MCF 10A (cell line): ENCODE results near the gene ABCC8. TPM values are rescaled to one million over a fixed set of nuclear protein-coding genes. Genes with fewer than 3 reads are reported as not detected.
A peak's percentile ranks its signal among the peaks of the same experiment; 100 is the strongest.

Source experiments
- BruUV-seq: library from RNA; stranded (reverse); fragments of 400-500 nt; replicated peaks from 2 replicates; lab custom pipeline; 2021; lab: Mats Ljungman, UMichigan
- CTCF ChIA-PET: fragments of 300-600 bp; sonication (Branson Sonifier 250); formaldehyde crosslinking; extraction: SDS; loops from one replicate; lab custom pipeline; 2021; ENCODE audit warnings: antibody characterized with exemption, inconsistent platforms; lab: Yijun Ruan, JAX
- POLR2A ChIA-PET: fragments of 300-600, 350-650 bp; sonication (Branson Sonifier 250); formaldehyde crosslinking; extraction: SDS; loops from one replicate; lab custom pipeline; 2020; ENCODE audit warnings: antibody characterized with exemption, inconsistent platforms; lab: Yijun Ruan, JAX
- DNase-seq: peaks from one replicate; pipeline ENCODE4 v3.0.0-alpha.2; 2018; ENCODE audit not compliant: unreplicated experiment
- H3K27ac Mint-ChIP-seq: one replicate; pipeline ENCODE4 v1.8.0; 2022; ENCODE audit warnings: mild to moderate bottlenecking, low read depth, mixed read lengths; ENCODE audit not compliant: unreplicated experiment
- H3K27me3 Mint-ChIP-seq: one replicate; pipeline ENCODE4 v1.8.0; 2022; ENCODE audit warnings: mixed read lengths; ENCODE audit not compliant: insufficient read depth, unreplicated experiment
- H3K36me3 Mint-ChIP-seq: one replicate; pipeline ENCODE4 v1.8.0; 2022; ENCODE audit warnings: mild to moderate bottlenecking, moderate library complexity, mixed read lengths; ENCODE audit not compliant: insufficient read depth, unreplicated experiment
- H3K4me1 Mint-ChIP-seq: one replicate; pipeline ENCODE4 v1.8.0; 2022; ENCODE audit warnings: mixed read lengths; ENCODE audit not compliant: insufficient read depth, unreplicated experiment
- H3K4me3 Mint-ChIP-seq: one replicate; pipeline ENCODE4 v1.8.0; 2022; ENCODE audit warnings: mild to moderate bottlenecking, moderate library complexity, mixed read lengths; ENCODE audit not compliant: unreplicated experiment
- H3K9me3 Mint-ChIP-seq: one replicate; pipeline ENCODE4 v1.8.0; 2022; ENCODE audit warnings: mixed read lengths; ENCODE audit not compliant: unreplicated experiment
- CTCF ChIP-seq: fragments of 200-600 bp; IDR thresholded peaks from one replicate; pipeline ENCODE4 v1.8.0; 2022; ENCODE audit warnings: antibody characterized with exemption, mild to moderate bottlenecking; ENCODE audit not compliant: unreplicated experiment
- intact Hi-C: fragments of 100-400 bp; cut with micrococcal nuclease; formaldehyde crosslinking; loops from 2 replicates; pipeline ENCODE4 v1.14.1; 2022
- total RNA-seq: library from RNA; stranded (reverse); gene quantifications from 2 replicates; pipeline ENCODE4 v1.2.3, GENCODE V29; 2022

Gene ABCC8
- total RNA-seq, 1 experiment from 2014 or later, result not detected

- CTCF ChIA-PET, result interaction anchor here (0.6 to 13.2 kb wide), 6 partner anchors 8 to 215 kb away, joined by 3 to 208 read pairs (median 5); no protein-coding TSS in a partner anchor
Observed at GRCh38 chr11:17514476-17514875, 37.8 kb upstream of the ABCC8 start.

GRCh38 chr11:17513853-17514252 lies 37.2 kb upstream of the ABCC8 start:
- CTCF ChIA-PET, result interaction anchor here (0.6 to 13.2 kb wide), 5 partner anchors 7 to 284 kb away, joined by 3 to 208 read pairs (median 28); no protein-coding TSS in a partner anchor
- Mint-ChIP-seq H3K27me3 (peaks cover 41% of the 10 kb centered on the region), H3K4me3 (no peak overlapping the region), H3K36me3 (peaks cover 5% of the 10 kb centered on the region), H3K9me3 (no peaks in the 10 kb centered on the region), H3K4me1 (peaks cover 5% of the 10 kb centered on the region), H3K27ac (no peak overlapping the region)
- peak; percentile 40 for DNase-seq
- intact Hi-C loops, result no loop called here
- BruUV-seq, result no TSS peak
- POLR2A ChIA-PET, result no interaction called here
- no peak for TF ChIP-seq CTCF

More at GRCh38 chr11:17514476-17514875, 37.8 kb upstream of the ABCC8 start:
- BruUV-seq, result no TSS peak
- H3K36me3 Mint-ChIP-seq, result peaks cover 5% of the 10 kb centered on the region
- peaks cover 5% of the 10 kb centered on the region for H3K4me1 Mint-ChIP-seq
- no peak for DNase-seq
- no peak for TF ChIP-seq CTCF
- peaks cover 35% of the 10 kb centered on the region for H3K27me3 Mint-ChIP-seq
- H3K27ac Mint-ChIP-seq, result no peak overlapping the region
- POLR2A ChIA-PET, result no interaction called here
- intact Hi-C loops, result no loop called here
- H3K4me3 Mint-ChIP-seq, result no peak overlapping the region
- H3K9me3 Mint-ChIP-seq, result no peaks in the 10 kb centered on the region

- peaks cover 5% of the 10 kb centered on the region for H3K4me1 Mint-ChIP-seq
- intact Hi-C loops, result no loop called here
- peaks cover 59% of the 10 kb centered on the region for H3K27me3 Mint-ChIP-seq
- no peak for DNase-seq
- no TSS peak for BruUV-seq
- ChIA-PET CTCF (interaction anchor here (0.6 to 13.2 kb wide), 5 partner anchors 6 to 872 kb away, joined by 3 to 208 read pairs (median 28); no protein-coding TSS in a partner anchor), POLR2A (no interaction called here)
- no peak overlapping the region for H3K27ac Mint-ChIP-seq
- no peak overlapping the region for H3K4me3 Mint-ChIP-seq
- no peak for TF ChIP-seq CTCF
- H3K9me3 Mint-ChIP-seq, result no peaks in the 10 kb centered on the region
- no peaks in the 10 kb centered on the region for H3K36me3 Mint-ChIP-seq
Observed at GRCh38 chr11:17512101-17512500, 35.5 kb upstream of the ABCC8 start.

GRCh38 chr11:17511571-17511970 lies 34.9 kb upstream of the ABCC8 start:
- POLR2A ChIA-PET, result no interaction called here
- Mint-ChIP-seq H3K27ac (no peak overlapping the region), H3K9me3 (no peaks in the 10 kb centered on the region), H3K36me3 (no peaks in the 10 kb centered on the region), H3K4me1 (peaks cover 5% of the 10 kb centered on the region), H3K27me3 (peaks cover 64% of the 10 kb centered on the region), H3K4me3 (no peak overlapping the region)
- BruUV-seq, result no TSS peak
- CTCF ChIA-PET, result interaction anchor here (0.6 to 13.2 kb wide), 4 partner anchors 9 to 482 kb away, joined by 3 to 208 read pairs (median 16); no protein-coding TSS in a partner anchor
- DNase-seq, result no peak
- no peak for TF ChIP-seq CTCF
- intact Hi-C loops, result no loop called here
